Activated B cell treated with CpG ODN at 0.5 μM for 24 hours (primary cell): Measurements from ENCODE around the gene MEA1. TPM values are rescaled to one million over a fixed set of nuclear protein-coding genes. Genes with fewer than 3 reads are reported as not detected.

ENCODE experiments used
- ATAC-seq: fragments of 200-7000 bp; cut with Tn5 transposase; one replicate; pipeline ENCODE4 v1.10.0; 2021; ENCODE audit warnings: low read depth, mild to moderate bottlenecking, moderate library complexity
- CTCF ChIA-PET: fragments of 350-600 bp; sonication (Branson Sonifier 250); formaldehyde crosslinking; loops from one replicate; lab custom pipeline; 2021; ENCODE audit warnings: antibody characterized with exemption; lab: Charles Lee
- POLR2A ChIA-PET: fragments of 350-600 bp; sonication (Branson Sonifier 250); formaldehyde crosslinking; loops from one replicate; lab custom pipeline; 2021; ENCODE audit warnings: antibody characterized with exemption; lab: Charles Lee
- DNase-seq: peaks from one replicate; pipeline ENCODE4 v3.0.0; 2022
- H3K27ac Mint-ChIP-seq: one replicate; pipeline ENCODE4 v1.8.0; 2020; ENCODE audit warnings: mixed read lengths
- H3K27me3 Mint-ChIP-seq: one replicate; pipeline ENCODE4 v1.8.0; 2021; ENCODE audit warnings: mixed read lengths
- H3K36me3 Mint-ChIP-seq: one replicate; pipeline ENCODE4 v1.8.0; 2021; ENCODE audit warnings: low read depth, mixed read lengths
- H3K4me1 Mint-ChIP-seq: one replicate; pipeline ENCODE4 v1.8.0; 2021; ENCODE audit warnings: mixed read lengths
- H3K4me3 Mint-ChIP-seq: one replicate; pipeline ENCODE4 v1.8.0; 2020; ENCODE audit warnings: mild to moderate bottlenecking, mixed read lengths
- H3K9me3 Mint-ChIP-seq: one replicate; pipeline ENCODE4 v1.8.0; 2020; ENCODE audit warnings: mixed read lengths
- intact Hi-C: fragments of 100-400 bp; cut with micrococcal nuclease; formaldehyde crosslinking; loops from one replicate; pipeline ENCODE4 v1.15.1; 2024
- total RNA-seq: library from RNA; stranded (reverse); gene quantifications from 2 replicates; pipeline ENCODE4 v1.2.3, GENCODE V29; 2022
- TF ChIP-seq, protein P1 (sequence below): fragments of 200-600 bp; IDR thresholded peaks from one replicate; pipeline ENCODE4 v1.8.0; 2022; ENCODE audit warnings: antibody characterized with exemption, mild to moderate bottlenecking

The MEA1 gene
- total RNA-seq, 1 donor from 2014 or later, result 44.4 TPM

DNA sequence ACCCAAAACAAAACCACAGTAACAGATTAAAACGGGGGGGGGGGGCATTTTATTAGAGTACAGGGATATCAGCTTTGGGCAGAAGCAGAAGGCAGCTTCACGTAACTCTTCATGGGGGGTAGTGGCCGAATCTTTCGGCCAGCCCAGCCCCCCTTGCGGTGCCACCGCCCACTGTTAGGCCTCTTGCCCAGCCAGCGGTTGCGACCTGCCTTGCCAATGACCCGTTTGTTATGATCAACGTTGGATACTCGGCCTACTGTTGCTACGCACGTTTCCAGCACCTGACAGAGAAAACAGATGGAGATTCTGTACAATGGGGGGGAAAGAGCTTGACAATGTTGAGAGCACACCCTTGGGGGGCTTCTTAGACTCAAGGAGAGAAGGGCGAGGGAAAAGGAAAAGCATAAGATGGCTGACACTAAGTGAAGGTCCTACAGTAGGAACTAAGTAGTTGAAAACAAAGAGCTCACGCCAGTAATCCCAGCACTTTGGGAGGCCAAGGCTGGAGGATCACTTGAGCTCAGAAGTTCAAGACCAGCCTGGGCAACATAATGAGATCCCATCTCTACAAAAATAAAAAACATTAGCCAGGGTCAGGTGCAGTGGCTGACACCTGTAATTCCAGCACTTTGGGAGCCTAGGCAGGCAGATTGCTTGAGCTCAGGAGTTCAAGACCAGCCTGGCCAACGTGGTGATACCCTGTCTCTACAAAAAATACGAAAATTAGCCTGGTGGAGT lies 40.6 kb upstream of the MEA1 start:
- H3K4me1 Mint-ChIP-seq, result peaks cover 44% of the 10 kb centered on the region

DNA sequence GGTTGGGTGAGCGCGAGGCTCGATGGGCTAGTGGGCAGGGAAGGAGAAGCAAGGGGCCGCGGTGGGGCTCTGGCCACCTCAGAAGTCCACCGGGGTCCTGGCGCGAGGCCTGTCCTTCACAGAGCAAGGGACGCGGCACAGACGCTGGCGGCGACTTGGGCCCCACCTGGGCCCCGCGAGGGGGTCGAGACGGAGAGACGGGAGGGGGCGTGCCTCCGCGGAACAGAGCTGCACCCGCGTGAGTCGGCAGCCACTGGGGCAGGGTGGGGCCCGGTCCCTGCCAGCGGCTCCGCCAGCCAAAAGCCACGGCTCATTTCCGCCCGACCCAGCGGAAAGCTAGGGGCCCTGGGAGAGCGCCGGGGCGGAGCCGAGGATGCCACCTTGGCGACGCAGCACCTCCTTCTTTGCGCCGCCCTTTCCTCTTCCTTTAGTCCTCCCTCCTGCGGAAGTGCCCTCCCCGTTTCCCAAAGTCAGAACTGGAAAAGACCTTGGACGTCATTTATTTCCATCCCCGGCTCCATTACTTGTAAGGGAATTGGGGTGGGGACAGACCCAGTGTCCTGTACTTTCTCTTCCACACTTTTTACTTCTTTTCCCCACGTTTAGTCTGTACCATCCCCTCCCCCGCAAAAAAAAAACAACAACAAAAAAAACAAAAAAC lies 39.9 kb upstream of the MEA1 start, which contains the start of gene CUL7:
TSS of gene CUL7 (minus strand) at position 307 of the 661 bp plus-strand sequence. CDS start 1,063 bp downstream, outside the sequence.
- intact Hi-C loops, result loop anchor here (1.0 to 10.0 kb wide), 5 partner anchors 32 to 311 kb away; partner anchors contain the start of genes CNPY3, DNPH1, KLHDC3 and RRP36
- peaks cover 57% of the 10 kb centered on the region for H3K36me3 Mint-ChIP-seq
- POLR2A ChIA-PET, result interaction anchor here (0.5 to 3.6 kb wide), 25 partner anchors 24 to 829 kb away, joined by 3 to 43 read pairs (median 4); partner anchors contain the start of genes CNPY3, KLHDC3, MEA1 and PEX6
- H3K4me1 Mint-ChIP-seq, result peaks cover 37% of the 10 kb centered on the region
- CTCF ChIA-PET, result interaction anchor here (1.0 kb wide), 1 partner anchor 154 kb away, joined by 3 read pairs; no protein-coding TSS in a partner anchor
- no peaks in the 10 kb centered on the region for H3K27me3 Mint-ChIP-seq
- H3K9me3 Mint-ChIP-seq, result no peaks in the 10 kb centered on the region
- DNase-seq (peak; percentile 81), ATAC-seq (peak; percentile 99)
- peak within 1 kb of the TSS; percentile 90 for H3K27ac Mint-ChIP-seq
- TF ChIP-seq, protein P1, sequence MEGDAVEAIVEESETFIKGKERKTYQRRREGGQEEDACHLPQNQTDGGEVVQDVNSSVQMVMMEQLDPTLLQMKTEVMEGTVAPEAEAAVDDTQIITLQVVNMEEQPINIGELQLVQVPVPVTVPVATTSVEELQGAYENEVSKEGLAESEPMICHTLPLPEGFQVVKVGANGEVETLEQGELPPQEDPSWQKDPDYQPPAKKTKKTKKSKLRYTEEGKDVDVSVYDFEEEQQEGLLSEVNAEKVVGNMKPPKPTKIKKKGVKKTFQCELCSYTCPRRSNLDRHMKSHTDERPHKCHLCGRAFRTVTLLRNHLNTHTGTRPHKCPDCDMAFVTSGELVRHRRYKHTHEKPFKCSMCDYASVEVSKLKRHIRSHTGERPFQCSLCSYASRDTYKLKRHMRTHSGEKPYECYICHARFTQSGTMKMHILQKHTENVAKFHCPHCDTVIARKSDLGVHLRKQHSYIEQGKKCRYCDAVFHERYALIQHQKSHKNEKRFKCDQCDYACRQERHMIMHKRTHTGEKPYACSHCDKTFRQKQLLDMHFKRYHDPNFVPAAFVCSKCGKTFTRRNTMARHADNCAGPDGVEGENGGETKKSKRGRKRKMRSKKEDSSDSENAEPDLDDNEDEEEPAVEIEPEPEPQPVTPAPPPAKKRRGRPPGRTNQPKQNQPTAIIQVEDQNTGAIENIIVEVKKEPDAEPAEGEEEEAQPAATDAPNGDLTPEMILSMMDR, result no peak
- peak within 1 kb of the TSS; percentile 90 for H3K4me3 Mint-ChIP-seq

More for the DNA sequence above, 40.6 kb upstream of the MEA1 start:
- DNase-seq (no peak), ATAC-seq (no peak)
- intact Hi-C loops, result loop anchor here (10.0 kb wide), 2 partner anchors 170 to 310 kb away; partner anchors contain the start of genes DNPH1 and ZNF318
- TF ChIP-seq, protein P1, result no peak
- Mint-ChIP-seq H3K4me3 (peak overlapping the region; percentile 90), H3K27me3 (no peaks in the 10 kb centered on the region), H3K9me3 (no peaks in the 10 kb centered on the region), H3K27ac (peak overlapping the region; percentile 90), H3K36me3 (peaks cover 58% of the 10 kb centered on the region)
- POLR2A ChIA-PET, result interaction anchor here (0.5 to 3.6 kb wide), 28 partner anchors 24 to 764 kb away, joined by 3 to 43 read pairs (median 4); partner anchors contain the start of genes ABCC10, CNPY3, KLHDC3 and MEA1
- CTCF ChIA-PET, result interaction anchor here (1.0 kb wide), 1 partner anchor 154 kb away, joined by 3 read pairs; no protein-coding TSS in a partner anchor

GRCh38 chr6:43052842-43053544 lies 39.2 kb upstream of the MEA1 start:
- ChIA-PET POLR2A (interaction anchor here (0.6 to 3.6 kb wide), 9 partner anchors 31 to 828 kb away, joined by 3 to 43 read pairs (median 4); partner anchors contain the start of genes CNPY3, KLHDC3, MEA1 and PEX6), CTCF (interaction anchor here (1.0 kb wide), 1 partner anchor 153 kb away, joined by 3 read pairs; no protein-coding TSS in a partner anchor)
- ATAC-seq (no peak), DNase-seq (peak; percentile 23)
- H3K27me3 Mint-ChIP-seq, result no peaks in the 10 kb centered on the region
- peak overlapping the region; percentile 90 for H3K27ac Mint-ChIP-seq
- intact Hi-C loops, result loop anchor here (1.0 to 10.0 kb wide), 5 partner anchors 32 to 312 kb away; partner anchors contain the start of genes CNPY3, DNPH1, KLHDC3 and RRP36
- H3K9me3 Mint-ChIP-seq, result no peaks in the 10 kb centered on the region
- H3K36me3 Mint-ChIP-seq, result peaks cover 55% of the 10 kb centered on the region
- H3K4me1 Mint-ChIP-seq, result peaks cover 30% of the 10 kb centered on the region
- peak overlapping the region; percentile 90 for H3K4me3 Mint-ChIP-seq
- TF ChIP-seq, protein P1, result no peak

GRCh38 chr6:43052225-43052841 lies 38.6 kb upstream of the MEA1 start:
- intact Hi-C loops, result loop anchor here (10.0 kb wide), 2 partner anchors 172 to 312 kb away; partner anchors contain the start of genes DNPH1 and ZNF318
- ChIA-PET POLR2A (interaction anchor here (2.1 to 3.6 kb wide), 2 partner anchors 31 to 119 kb away, joined by 7 to 37 read pairs; partner anchors contain the start of gene RRP36), CTCF (no interaction called here)
- ATAC-seq (no peak), DNase-seq (no peak)
- Mint-ChIP-seq H3K4me1 (peaks cover 28% of the 10 kb centered on the region), H3K36me3 (peaks cover 54% of the 10 kb centered on the region), H3K27me3 (no peaks in the 10 kb centered on the region), H3K4me3 (peak overlapping the region; percentile 90), H3K9me3 (no peaks in the 10 kb centered on the region), H3K27ac (peak overlapping the region; percentile 90)
- TF ChIP-seq, protein P1, result no peak
